Spleen (tissue), 7 donors: ENCODE measurements around the gene ARHGEF40.

Experiments used
- CTCF ChIP-seq, 11 experiments: fragments of 200-600 bp in 7 of 11; fragments of 450-650 bp in 4 of 11; sonication (generic) in 4 of 11; IDR thresholded peaks in 8 of 11; conservative IDR thresholded peaks in 3 of 11; 1 replicate in 7 of 11; 2 replicates in 4 of 11; pipeline versions ENCODE4 v1.4.0 to v1.8.0; 2016 to 2021; ENCODE audit warnings: antibody characterized with exemption in 11 of 11, inconsistent platforms in 4 of 11, mild to moderate bottlenecking in 1 of 11
- POLR2AphosphoS5 ChIP-seq, 3 donors: sonication (generic); formaldehyde crosslinking; IDR thresholded peaks; one replicate each; pipeline ENCODE4 v1.5.1; 2017; ENCODE audit warnings: antibody characterized with exemption in 3 of 3
- donor health status: DM: no; HTN: no; CAD: no; lungs with moderate emphysema.
- donor health status: DM: no; HTN: no; CAD: no.
- donor health status: DM: no; HTN: no; CAD: no.

- TF ChIP-seq CTCF (IDR thresholded peaks at IDR 0.05 in 8 of 11, conservative IDR thresholded peaks at IDR 0.05 in 3 of 11): peak in 1 of 11 experiments; percentile 4
- TF ChIP-seq POLR2AphosphoS5 (IDR thresholded peaks at IDR 0.05): no peak
Measured at GRCh38 chr14:21072031-21072473, 1.9 kb downstream of the ARHGEF40 start.
